GM12891 (cell line): Measurements from ENCODE around the gene COL18A1.

ENCODE experiments used
- POLR2A ChIP-seq: IDR thresholded peaks from 2 replicates; pipeline ENCODE4 v1.6.1; 2011; ENCODE audit warnings: low read depth, low read length, control low read depth
- POLR2AphosphoS5 ChIP-seq: IDR thresholded peaks from 2 replicates; pipeline ENCODE4 v1.6.1; 2011; ENCODE audit warnings: low read depth, low read length, control low read depth
- TAF1 ChIP-seq: IDR thresholded peaks from 2 replicates; pipeline ENCODE4 v1.6.1; 2011; ENCODE audit warnings: low read depth, low read length, control low read depth

- TF ChIP-seq POLR2A (no peak), TAF1 (no peak), POLR2AphosphoS5 (no peak)
Observed at GRCh38 chr21:45359451-45360217, 45.3 kb upstream of the COL18A1 start.
